Activated naive CD8-positive, alpha-beta T cell treated with anti-CD3 and anti-CD28 coated beads, Interleukin-2, amount 10 ng/mL, durations not matched to agents 7 days and 5 days (primary cell): ENCODE data around the gene IKZF5. TPM values are rescaled to one million over a fixed set of nuclear protein-coding genes. Genes with fewer than 3 reads are reported as not detected.
A peak's percentile ranks its signal among the peaks of the same experiment; 100 is the strongest.

ENCODE experiments used
- ATAC-seq: fragments of 150-1000 bp; cut with Tn5 transposase; one replicate; pipeline ENCODE4 v1.10.0; 2021; ENCODE audit warnings: low read depth, moderate library complexity
- POLR2A ChIA-PET: fragments of 350-600 bp; sonication (Branson Sonifier 250); formaldehyde crosslinking; loops from one replicate; lab custom pipeline; 2021; ENCODE audit warnings: antibody characterized with exemption; lab: Charles Lee
- DNase-seq: peaks from one replicate; pipeline ENCODE4 v3.0.0; 2021
- H3K27ac Mint-ChIP-seq: one replicate; pipeline ENCODE4 v1.8.0; 2022; ENCODE audit warnings: mild to moderate bottlenecking, mixed read lengths
- H3K27me3 Mint-ChIP-seq: one replicate; pipeline ENCODE4 v1.8.0; 2022; ENCODE audit warnings: mild to moderate bottlenecking, moderate library complexity, mixed read lengths
- H3K36me3 Mint-ChIP-seq: one replicate; pipeline ENCODE4 v1.8.0; 2021; ENCODE audit warnings: mild to moderate bottlenecking, mixed read lengths
- H3K4me1 Mint-ChIP-seq: one replicate; pipeline ENCODE4 v1.8.0; 2021; ENCODE audit warnings: mixed read lengths
- H3K4me3 Mint-ChIP-seq: one replicate; pipeline ENCODE4 v1.8.0; 2022; ENCODE audit warnings: mild to moderate bottlenecking, moderate library complexity, mixed read lengths
- H3K9me3 Mint-ChIP-seq: one replicate; pipeline ENCODE4 v1.8.0; 2021; ENCODE audit warnings: mixed read lengths
- total RNA-seq, 2 experiments: library from RNA; stranded (reverse); gene quantifications; one replicate each; pipeline ENCODE4 v1.2.3, GENCODE V29; 2021

The IKZF5 gene
- total RNA-seq, 2 experiments from 2014 or later: 18.5 to 20.9 TPM

DNA sequence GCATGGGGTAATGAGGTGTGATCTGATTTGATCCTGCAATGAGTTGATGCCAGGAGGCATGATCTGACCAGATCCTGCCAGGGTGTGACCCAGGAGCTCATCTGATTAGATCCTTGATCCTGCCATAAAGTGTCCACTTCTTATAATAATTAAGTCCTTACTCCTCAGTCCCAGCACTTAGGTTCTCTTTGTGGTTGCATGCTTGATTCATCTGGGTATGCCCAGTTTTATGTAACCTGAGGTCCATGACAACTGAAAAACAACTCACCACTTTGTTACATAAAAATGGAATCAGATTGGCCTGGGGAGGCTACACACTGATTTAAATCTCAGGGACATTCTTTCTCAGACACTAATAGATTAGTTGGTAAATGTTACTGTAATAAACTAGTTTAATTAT lies 19.3 kb upstream of the IKZF5 start:
- Mint-ChIP-seq H3K27ac (no peak overlapping the region), H3K4me3 (no peak overlapping the region), H3K4me1 (peaks cover 5% of the 10 kb centered on the region), H3K36me3 (no peaks in the 10 kb centered on the region), H3K27me3 (no peaks in the 10 kb centered on the region), H3K9me3 (no peaks in the 10 kb centered on the region)
- ATAC-seq (no peak), DNase-seq (no peak)
- POLR2A ChIA-PET: no interaction called here

DNA sequence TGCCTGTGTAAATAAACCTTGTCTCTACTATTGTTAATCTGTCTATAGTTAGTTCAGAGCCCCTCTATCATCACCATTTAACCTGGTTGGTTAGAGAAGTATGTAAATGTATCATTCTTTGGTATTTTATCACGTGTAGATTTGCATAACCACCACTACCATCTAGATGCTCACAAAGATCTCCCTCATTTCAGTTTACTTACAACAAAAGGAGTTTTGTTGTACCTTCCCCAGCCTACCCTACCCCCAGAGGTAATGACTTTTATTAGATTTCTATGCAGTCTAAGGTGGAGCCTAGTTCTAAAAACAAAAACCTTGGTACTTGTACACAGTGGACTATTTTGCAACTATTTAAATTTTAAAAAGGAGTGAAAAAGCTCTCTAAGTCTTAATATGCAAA lies 17.7 kb upstream of the IKZF5 start:
- no peaks in the 10 kb centered on the region for H3K9me3 Mint-ChIP-seq
- ATAC-seq (no peak), DNase-seq (no peak)
- no peak overlapping the region for H3K27ac Mint-ChIP-seq
- no peak overlapping the region for H3K4me3 Mint-ChIP-seq
- no peaks in the 10 kb centered on the region for H3K27me3 Mint-ChIP-seq
- no peaks in the 10 kb centered on the region for H3K36me3 Mint-ChIP-seq
- H3K4me1 Mint-ChIP-seq: peaks cover 5% of the 10 kb centered on the region
- POLR2A ChIA-PET: no interaction called here

DNA sequence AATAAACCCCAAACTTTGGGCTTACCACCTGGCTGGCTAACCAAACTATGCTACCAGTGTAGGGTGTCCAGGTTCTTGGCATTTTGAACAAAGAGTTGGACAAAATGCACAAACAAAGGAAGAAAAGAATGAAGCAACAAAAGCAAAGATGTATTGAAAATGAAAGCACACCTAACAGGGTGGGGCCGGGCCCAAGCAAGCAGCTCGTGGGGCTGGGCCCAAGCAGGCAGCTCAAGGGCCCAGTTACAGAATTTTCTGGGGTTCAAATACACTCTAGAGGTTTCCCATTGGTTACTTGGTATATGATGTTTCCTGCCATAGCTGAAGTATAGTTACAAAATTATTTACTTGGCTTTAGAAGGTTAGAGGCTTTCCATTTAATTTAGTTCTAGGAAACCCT lies 15.9 kb upstream of the IKZF5 start:
- Mint-ChIP-seq H3K9me3 (no peaks in the 10 kb centered on the region), H3K27ac (no peak overlapping the region), H3K4me3 (no peak overlapping the region), H3K36me3 (no peaks in the 10 kb centered on the region), H3K4me1 (peaks cover 5% of the 10 kb centered on the region), H3K27me3 (no peaks in the 10 kb centered on the region)
- no peak for DNase-seq
- ATAC-seq: no peak
- POLR2A ChIA-PET: no interaction called here

DNA sequence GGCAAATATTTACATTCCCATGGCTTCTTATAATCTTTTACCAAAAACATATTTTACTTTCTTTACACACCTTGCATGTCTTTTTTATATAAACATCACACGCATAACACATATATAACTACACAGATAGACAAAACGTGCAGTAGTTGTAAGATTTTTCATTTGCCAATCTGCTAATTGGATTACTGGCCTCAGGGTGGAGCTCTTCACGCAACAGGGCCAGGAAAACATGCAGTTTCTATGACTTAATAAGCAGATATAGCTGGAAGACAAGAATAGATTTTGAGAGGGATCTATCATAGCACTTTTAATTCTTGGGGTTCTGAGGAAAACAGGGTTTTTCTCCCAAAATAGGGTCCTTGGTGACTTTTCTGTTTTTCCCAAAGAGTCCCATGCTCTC lies 12.9 kb upstream of the IKZF5 start:
- Mint-ChIP-seq H3K4me3 (no peak overlapping the region), H3K36me3 (no peaks in the 10 kb centered on the region), H3K9me3 (no peaks in the 10 kb centered on the region), H3K27ac (no peak overlapping the region), H3K27me3 (no peaks in the 10 kb centered on the region), H3K4me1 (peaks cover 5% of the 10 kb centered on the region)
- ATAC-seq (no peak), DNase-seq (no peak)
- POLR2A ChIA-PET: no interaction called here

DNA sequence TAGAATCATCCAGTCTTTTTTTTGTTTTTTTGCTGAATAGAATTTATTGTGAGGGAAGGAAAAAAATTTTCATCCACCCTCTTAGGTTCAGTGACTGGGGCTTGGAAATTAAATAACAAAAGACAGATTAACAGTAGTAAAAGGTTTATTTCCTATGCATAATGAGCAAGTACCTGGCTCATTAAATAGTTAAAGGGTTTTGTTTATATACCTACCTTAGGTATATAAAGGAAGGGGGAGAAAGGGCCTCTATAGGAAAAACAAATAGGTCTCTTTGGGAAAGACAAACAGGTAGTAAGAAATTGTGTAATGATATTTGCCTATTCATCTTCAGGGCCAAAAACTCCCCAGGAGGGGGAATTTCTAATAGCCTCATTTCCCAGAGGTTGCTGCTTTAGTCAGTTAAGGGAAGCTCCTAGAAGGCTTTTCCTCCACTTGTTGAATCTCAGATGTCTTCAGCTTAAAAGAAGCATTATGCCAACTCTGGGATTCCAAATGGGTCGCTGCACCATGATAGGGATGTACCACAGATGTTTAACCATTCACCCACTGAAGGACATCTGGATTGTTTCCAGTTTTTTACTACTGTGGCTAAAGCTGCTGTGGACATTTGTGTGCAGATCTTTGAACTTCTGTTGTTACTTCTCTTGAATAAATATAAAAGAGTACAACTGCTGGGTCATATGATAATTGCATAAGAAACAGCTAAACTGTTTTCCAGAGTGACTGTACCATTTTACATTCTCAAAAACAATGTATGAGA lies 11.5 kb upstream of the IKZF5 start:
- no peaks in the 10 kb centered on the region for H3K27me3 Mint-ChIP-seq
- no peak overlapping the region for H3K4me3 Mint-ChIP-seq
- DNase-seq (no peak), ATAC-seq (no peak)
- H3K9me3 Mint-ChIP-seq: no peaks in the 10 kb centered on the region
- peaks cover 5% of the 10 kb centered on the region for H3K4me1 Mint-ChIP-seq
- POLR2A ChIA-PET: no interaction called here
- peaks cover 1% of the 10 kb centered on the region for H3K36me3 Mint-ChIP-seq
- no peak overlapping the region for H3K27ac Mint-ChIP-seq

DNA sequence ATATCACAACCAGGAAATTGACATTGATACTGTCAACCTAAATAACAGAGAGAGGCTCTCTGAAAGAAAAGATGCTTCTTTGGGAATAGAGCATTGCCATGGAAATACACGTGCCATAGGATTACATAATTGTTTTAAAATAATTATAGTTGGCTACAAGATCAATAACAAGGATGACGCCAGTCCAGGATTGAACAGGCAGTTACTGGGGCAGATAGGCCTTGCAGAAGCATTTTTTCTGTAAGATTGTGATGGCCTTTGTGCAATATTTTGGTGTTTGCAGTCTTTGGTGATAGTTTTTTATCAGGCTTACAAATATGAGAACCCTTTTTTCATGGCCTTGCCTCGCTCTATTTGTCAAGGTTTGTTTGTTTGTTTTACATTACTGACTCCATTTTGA lies 10.7 kb upstream of the IKZF5 start:
- Mint-ChIP-seq H3K4me3 (no peak overlapping the region), H3K9me3 (no peaks in the 10 kb centered on the region), H3K27me3 (no peaks in the 10 kb centered on the region), H3K4me1 (peaks cover 3% of the 10 kb centered on the region), H3K36me3 (peaks cover 1% of the 10 kb centered on the region), H3K27ac (no peak overlapping the region)
- POLR2A ChIA-PET: no interaction called here
- ATAC-seq (no peak), DNase-seq (no peak)

DNA sequence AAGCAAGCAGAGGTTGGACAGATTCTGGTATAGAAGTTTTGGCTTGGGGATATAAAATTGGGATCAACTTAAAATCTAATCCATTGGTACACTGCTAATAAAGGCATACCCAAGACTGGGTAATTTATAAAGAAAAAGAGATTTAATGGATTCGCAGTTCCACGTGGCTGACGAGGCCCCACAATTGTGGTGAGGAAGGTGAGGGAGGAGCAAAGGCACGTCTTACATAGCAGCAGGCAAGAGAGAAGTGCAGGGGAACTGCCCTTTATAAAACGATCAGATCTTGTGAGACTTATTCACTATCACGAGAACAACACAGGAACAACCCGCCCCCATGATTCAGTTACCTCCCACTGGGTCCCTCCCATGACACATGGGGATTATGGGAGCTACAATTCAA lies 9.9 kb upstream of the IKZF5 start:
- Mint-ChIP-seq H3K9me3 (no peaks in the 10 kb centered on the region), H3K27ac (no peak overlapping the region), H3K4me1 (no peaks in the 10 kb centered on the region), H3K27me3 (no peaks in the 10 kb centered on the region), H3K36me3 (peaks cover 1% of the 10 kb centered on the region), H3K4me3 (no peak overlapping the region)
- no peak for ATAC-seq
- POLR2A ChIA-PET: no interaction called here
- no peak for DNase-seq

DNA sequence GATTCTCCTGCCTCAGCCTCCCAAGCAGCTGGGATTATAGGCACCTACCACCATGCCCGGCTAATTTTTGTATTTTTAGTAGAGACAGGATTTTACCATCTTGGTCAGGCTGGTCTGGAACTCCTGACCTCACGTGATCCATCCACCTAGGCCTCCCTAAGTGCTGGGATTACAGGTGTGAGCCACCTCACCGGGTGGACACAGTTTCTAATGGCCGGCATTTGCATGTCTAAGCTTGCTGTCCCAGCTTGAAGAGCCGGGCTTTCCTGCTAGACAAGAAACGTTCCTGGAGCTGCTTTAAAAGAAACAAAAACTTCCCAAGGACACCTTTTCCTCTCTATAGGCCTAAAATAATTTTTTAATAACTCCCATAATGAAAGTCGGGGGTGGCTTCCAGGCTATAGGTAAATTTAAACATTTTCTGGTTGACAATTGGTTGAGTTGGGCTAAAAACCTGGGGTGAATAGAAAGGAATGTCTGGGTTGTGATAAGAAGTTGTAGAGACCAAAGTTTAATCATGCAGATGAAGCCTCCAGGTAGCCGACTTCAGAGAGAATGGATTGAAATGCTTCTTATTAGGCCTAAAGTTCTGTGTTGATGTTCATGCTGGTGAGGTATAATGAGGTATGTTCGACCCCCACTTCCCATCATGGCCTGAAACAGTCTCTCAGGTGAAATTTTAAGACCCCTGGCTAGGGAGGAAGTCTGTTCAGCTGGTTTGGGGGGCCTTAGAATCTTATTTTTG lies 9.0 kb upstream of the IKZF5 start:
- H3K4me3 Mint-ChIP-seq: no peak overlapping the region

DNA sequence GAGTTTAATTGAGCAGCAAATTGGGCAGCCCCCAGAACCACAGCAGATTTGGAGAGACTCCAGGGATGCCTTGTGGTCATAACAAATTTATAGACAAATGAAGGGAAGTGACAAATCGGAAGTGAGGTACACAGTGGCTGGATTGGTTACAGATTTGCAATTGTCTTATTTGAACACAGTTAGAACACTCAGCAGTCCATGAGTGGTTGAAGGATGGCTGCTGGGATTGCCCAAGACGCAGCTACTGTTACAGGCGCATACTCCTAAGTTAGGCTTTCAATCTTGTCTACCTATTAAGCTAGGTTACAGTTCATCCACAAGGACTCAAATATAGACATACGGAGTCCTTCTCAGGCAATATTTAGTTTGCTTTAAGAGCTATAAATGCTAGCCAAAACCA lies 7.6 kb upstream of the IKZF5 start:
- Mint-ChIP-seq H3K4me3 (no peak overlapping the region), H3K36me3 (peaks cover 6% of the 10 kb centered on the region), H3K4me1 (no peaks in the 10 kb centered on the region), H3K27me3 (no peaks in the 10 kb centered on the region), H3K27ac (no peak overlapping the region), H3K9me3 (no peaks in the 10 kb centered on the region)
- POLR2A ChIA-PET: no interaction called here
- no peak for DNase-seq
- ATAC-seq: no peak

More for the DNA sequence above, 9.0 kb upstream of the IKZF5 start:
- Mint-ChIP-seq H3K27me3 (no peaks in the 10 kb centered on the region), H3K9me3 (no peaks in the 10 kb centered on the region), H3K36me3 (peaks cover 1% of the 10 kb centered on the region), H3K27ac (no peak overlapping the region), H3K4me1 (no peaks in the 10 kb centered on the region)
- DNase-seq (no peak), ATAC-seq (no peak)
- POLR2A ChIA-PET: no interaction called here

DNA sequence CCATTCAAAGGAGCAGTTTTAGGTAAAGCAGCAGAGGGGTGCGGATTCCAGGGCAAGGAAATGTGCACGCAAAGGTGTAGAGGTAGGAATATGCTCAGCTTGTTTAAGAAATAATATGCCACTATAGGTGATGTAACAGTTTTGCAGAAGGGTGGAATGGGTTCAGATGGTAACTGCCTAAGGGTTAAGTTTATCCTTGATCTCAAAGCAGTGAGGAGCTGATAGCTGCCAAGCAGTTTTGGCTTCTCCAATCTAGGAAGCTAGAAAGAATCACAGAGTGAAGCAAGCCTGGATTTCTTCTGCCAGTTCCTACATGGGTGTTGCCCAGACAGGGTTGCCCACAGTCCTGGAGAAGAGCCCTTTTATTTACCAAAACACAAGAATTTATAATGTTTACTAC lies 6.2 kb upstream of the IKZF5 start:
- H3K4me3 Mint-ChIP-seq: no peak overlapping the region
- DNase-seq (no peak), ATAC-seq (no peak)
- H3K9me3 Mint-ChIP-seq: no peaks in the 10 kb centered on the region
- POLR2A ChIA-PET: no interaction called here
- H3K27me3 Mint-ChIP-seq: no peaks in the 10 kb centered on the region
- peaks cover 9% of the 10 kb centered on the region for H3K4me1 Mint-ChIP-seq
- peaks cover 6% of the 10 kb centered on the region for H3K36me3 Mint-ChIP-seq
- no peak overlapping the region for H3K27ac Mint-ChIP-seq

DNA sequence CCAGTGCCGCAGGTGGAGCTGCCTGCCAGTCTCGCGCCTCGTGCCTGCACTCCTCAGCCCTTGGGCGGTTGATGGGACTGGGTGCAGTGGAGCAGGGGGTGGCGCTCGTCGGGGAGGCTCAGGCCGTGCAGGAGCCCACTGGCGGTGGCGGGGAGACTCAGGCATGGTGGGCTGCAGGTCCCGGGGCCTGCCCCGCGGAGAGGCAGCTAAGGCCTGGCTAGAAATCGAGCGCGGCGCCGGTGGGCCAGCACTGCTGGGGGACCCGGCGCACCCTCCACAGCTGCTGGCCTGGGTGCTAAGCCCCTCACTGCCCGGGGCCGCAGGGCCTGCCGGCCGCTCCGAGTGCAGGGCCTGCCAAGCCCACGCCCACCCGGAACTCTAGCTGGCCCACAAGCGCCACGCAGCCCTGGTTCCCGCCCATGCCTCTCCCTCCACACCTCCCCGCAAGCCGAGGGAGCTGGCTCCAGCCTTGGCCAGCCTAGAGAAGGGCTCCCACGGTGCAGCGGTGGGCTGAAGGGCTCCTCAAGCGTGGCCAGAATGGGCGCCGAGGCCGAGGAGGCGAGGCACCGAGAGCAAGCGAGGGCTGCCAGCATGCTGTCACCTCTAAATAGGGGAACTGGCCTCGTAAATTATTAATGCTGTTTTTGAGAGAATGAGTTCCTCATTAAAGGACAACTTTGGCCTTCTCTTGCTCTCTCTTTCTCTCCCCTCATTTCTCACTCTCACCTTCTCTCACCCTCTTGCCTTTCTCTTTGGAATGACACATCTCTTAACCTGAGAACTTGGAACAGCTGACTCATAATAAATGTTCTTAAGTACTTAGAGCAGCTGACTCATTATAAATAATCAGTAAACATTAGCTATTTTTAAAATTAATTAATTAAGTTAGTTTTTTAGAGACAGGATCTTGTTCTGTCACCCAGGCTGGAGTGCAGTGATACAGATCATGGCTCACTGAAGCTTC lies 5.1 kb upstream of the IKZF5 start:
- H3K27me3 Mint-ChIP-seq: no peaks in the 10 kb centered on the region
- DNase-seq: no peak
- H3K9me3 Mint-ChIP-seq: no peaks in the 10 kb centered on the region
- peaks cover 6% of the 10 kb centered on the region for H3K36me3 Mint-ChIP-seq
- H3K4me3 Mint-ChIP-seq: no peak overlapping the region
- H3K4me1 Mint-ChIP-seq: peaks cover 11% of the 10 kb centered on the region
- POLR2A ChIA-PET: no interaction called here
- no peak overlapping the region for H3K27ac Mint-ChIP-seq
- ATAC-seq: no peak

DNA sequence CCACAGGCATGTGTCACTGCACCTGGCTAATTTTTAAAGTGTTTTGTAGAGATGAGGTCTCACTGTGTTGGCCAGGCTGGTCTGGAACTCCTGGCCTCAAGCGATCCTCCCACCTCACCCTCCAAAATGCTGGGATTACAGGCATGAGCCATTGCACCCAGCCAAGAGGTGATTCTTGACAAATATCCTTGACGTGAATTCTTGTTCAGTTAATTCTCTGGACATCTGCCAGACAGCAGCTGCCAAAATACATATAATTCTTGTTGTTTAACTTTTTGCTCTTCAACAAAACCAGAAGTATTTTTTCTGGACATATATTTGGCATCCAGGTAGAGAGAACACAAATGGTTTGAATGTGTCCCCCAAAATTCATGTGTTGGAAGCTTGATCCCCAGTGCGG lies 3.4 kb upstream of the IKZF5 start:
- Mint-ChIP-seq H3K36me3 (peaks cover 6% of the 10 kb centered on the region), H3K4me3 (no peak overlapping the region), H3K4me1 (peaks cover 20% of the 10 kb centered on the region), H3K27me3 (no peaks in the 10 kb centered on the region), H3K27ac (no peak overlapping the region), H3K9me3 (no peaks in the 10 kb centered on the region)
- ATAC-seq (no peak), DNase-seq (no peak)
- POLR2A ChIA-PET: no interaction called here

DNA sequence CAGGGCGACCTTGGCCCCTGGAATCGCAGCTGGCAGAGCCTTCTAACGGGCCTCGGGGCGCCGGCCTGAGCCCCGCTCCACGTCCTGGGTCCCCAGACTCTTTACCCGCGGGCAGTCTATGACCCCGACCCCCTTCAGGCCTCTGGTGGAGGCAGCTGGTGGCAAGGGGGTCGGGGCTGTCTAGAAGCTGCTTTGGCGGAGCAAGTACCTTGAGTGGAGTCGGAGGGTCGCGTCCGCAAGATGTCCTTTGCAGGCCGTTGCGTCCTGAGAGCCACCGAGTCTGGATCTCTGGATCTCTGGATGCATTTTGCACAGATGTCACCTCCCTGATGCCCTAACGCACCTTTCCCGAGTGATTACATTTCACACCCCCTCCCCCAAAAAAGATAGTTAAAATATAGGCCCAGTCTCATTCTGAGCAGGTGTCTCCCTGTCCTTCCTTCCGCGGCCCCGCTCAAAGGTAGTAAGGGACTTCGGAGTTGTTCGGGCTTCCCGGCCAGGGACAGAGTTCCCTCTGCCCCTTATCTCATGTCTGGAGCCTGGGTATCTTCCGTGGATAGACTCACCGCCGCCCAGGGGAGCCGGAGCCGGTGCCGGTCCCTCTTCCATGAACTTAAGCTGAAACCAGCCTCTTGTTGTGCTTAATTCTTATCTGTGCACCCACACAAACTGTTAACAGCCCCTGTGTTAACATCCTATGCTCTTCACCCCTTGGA lies 668 bp upstream of the IKZF5 start:
- peak; percentile 50 for DNase-seq
- H3K36me3 Mint-ChIP-seq: peaks cover 5% of the 10 kb centered on the region
- H3K27ac Mint-ChIP-seq: peak overlapping the region; percentile 99
- H3K4me3 Mint-ChIP-seq: peak overlapping the region; percentile 99
- no peaks in the 10 kb centered on the region for H3K9me3 Mint-ChIP-seq
- no peak for ATAC-seq
- POLR2A ChIA-PET: interaction anchor here (0.7 to 2.6 kb wide), 6 partner anchors 12 to 145 kb away, joined by 3 to 22 read pairs (median 7); partner anchors contain the start of genes BUB3, C10orf88 and PSTK
- no peaks in the 10 kb centered on the region for H3K27me3 Mint-ChIP-seq
- peaks cover 27% of the 10 kb centered on the region for H3K4me1 Mint-ChIP-seq
